ENCODE measurements around the gene ZDHHC14.

Gene ZDHHC14

GRCh38 chr6:157410045-157410444 lies 29.1 kb downstream of the ZDHHC14 start:
- TF ChIP-seq, protein P1, sequence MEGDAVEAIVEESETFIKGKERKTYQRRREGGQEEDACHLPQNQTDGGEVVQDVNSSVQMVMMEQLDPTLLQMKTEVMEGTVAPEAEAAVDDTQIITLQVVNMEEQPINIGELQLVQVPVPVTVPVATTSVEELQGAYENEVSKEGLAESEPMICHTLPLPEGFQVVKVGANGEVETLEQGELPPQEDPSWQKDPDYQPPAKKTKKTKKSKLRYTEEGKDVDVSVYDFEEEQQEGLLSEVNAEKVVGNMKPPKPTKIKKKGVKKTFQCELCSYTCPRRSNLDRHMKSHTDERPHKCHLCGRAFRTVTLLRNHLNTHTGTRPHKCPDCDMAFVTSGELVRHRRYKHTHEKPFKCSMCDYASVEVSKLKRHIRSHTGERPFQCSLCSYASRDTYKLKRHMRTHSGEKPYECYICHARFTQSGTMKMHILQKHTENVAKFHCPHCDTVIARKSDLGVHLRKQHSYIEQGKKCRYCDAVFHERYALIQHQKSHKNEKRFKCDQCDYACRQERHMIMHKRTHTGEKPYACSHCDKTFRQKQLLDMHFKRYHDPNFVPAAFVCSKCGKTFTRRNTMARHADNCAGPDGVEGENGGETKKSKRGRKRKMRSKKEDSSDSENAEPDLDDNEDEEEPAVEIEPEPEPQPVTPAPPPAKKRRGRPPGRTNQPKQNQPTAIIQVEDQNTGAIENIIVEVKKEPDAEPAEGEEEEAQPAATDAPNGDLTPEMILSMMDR (IDR thresholded peaks at IDR 0.05; ENCODE audit: extremely low read depth, missing control alignments), result no peak
- no peak for DNase-seq (ENCODE audit: low spot score)

DNA sequence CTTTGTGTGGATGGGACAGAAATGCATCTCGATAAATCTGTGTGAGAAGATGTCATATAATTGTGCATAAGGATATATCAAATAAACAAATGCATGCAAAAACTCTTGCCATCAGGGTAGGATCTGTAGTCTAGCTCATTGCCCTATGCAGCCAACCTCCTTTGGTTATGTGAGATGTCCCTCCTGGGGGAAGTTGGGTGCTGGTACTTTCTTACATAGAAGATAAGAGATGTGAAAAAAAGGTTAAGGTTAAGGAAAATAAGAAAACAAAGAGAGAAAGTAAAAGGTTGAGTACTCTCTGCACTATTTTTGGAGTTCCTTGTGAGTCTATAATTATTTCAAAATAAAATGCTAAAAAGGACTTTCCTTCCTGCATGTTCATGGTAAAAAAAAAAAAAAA lies 30.4 kb downstream of the ZDHHC14 start:
- no peak for DNase-seq (ENCODE audit: low spot score)
- TF ChIP-seq, protein P1 (IDR thresholded peaks at IDR 0.05; ENCODE audit: extremely low read depth, missing control alignments), result no peak

DNA sequence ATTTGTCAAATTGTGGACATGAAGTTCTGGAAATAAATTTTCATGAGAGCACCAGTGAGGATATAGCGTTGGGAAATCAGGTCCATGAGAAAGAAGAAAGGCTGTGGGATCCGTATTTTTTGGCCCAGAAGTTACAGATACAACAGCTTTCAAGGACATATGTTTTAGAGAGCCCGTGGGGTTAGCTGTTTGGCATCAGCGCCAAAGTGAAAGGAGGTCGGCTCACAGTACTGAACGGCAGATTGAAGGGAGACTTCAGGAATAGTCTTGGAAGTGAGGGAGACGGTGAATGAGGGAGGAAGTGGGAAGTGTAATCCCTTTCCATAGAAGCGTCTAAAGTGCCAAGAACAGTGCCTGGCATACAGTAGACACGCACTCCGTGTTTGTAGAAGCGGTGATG lies 31.8 kb downstream of the ZDHHC14 start:
- no peak for DNase-seq (ENCODE audit: low spot score)
- TF ChIP-seq, protein P1 (IDR thresholded peaks at IDR 0.05; ENCODE audit: extremely low read depth, missing control alignments), result no peak

GRCh38 chr6:157420497-157420896 lies 39.5 kb downstream of the ZDHHC14 start:
- TF ChIP-seq, protein P1 (IDR thresholded peaks at IDR 0.05; ENCODE audit: extremely low read depth, missing control alignments), result no peak
- no peak for DNase-seq (ENCODE audit: low spot score)

- TF ChIP-seq, protein P1 (IDR thresholded peaks at IDR 0.05; ENCODE audit: extremely low read depth, missing control alignments), result no peak
- DNase-seq (ENCODE audit: low spot score), result no peak
These were observed 43.6 kb downstream of the ZDHHC14 start for GRCh38 chr6:157424491-157425020.

DNA sequence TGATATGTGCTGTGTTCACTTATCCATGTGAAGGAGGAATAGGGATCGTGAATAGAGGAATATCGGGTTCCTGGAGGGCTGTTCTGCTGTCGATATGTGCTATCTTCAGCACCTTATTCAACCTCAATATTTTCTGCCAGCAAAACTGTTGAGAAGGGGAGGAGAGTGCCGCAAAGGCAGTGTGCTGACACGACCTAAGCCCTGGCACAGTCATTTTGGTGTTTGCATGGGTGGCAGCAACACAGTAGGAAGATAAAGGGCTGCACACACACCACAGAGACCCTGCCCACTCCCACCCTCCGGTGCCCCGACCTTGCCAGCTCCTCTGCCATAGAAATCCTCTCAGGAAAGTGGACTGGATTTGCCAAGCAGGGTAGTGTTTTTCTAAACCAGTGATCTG lies 47.0 kb downstream of the ZDHHC14 start:
- DNase-seq (ENCODE audit: low spot score), result no peak
- TF ChIP-seq, protein P1 (IDR thresholded peaks at IDR 0.05; ENCODE audit: extremely low read depth, missing control alignments), result no peak

DNA sequence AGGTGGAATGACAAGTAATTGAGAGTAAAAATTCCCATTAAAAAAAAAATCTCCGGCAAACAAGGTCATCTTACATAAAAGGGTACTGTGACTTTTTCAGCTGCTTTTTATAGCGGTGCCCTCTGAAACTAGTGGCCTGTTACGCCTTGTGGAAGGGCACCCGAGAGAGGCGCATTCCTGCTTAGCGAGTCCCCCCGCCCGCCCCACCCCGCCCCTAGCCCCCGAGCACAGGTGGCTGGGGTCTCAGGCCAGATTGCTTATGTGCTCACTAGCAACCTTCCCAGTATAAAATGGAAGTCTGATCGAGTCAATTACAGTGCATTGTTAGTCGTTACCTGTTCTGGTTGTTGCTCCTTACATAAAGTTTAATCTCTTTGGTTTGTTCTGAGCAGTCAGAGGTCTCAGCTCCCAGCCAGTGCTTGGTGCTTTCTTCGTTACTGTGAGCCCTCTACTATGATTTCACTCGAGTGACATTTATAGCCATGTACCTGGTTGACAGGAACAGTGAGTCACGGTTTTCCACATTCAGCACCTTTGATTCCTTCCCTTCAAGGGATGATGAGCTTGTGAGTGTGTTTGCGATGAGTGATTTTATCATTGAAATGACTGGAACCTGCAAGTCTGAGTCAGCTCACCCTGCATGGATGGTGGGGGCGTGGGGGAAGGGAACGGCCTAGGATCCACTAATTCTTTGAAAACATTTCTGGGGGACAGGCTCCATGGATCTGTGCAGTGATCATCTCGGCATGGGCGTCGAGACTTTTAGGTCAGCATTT lies 47.6 kb downstream of the ZDHHC14 start:
- TF ChIP-seq, protein P1 (IDR thresholded peaks at IDR 0.05; ENCODE audit: extremely low read depth, missing control alignments), result no peak
- DNase-seq (ENCODE audit: low spot score), result no peak
